Testis (tissue), 3 donors: ENCODE data around the gene ETFA. TPM values are rescaled to one million over a fixed set of nuclear protein-coding genes. Genes with fewer than 3 reads are reported as not detected.

Source experiments
- DNase-seq: peaks from one replicate; pipeline ENCODE4 v3.0.0-alpha.2; 2019
- H3K27ac ChIP-seq, 2 donors: fragments of 200-600 bp; sonication (generic); one replicate each; pipeline ENCODE4 v1.5.1; 2019
- H3K27me3 ChIP-seq: fragments of 200-600 bp; sonication (generic); one replicate; pipeline ENCODE4 v1.5.1; 2019
- H3K36me3 ChIP-seq: fragments of 200-600 bp; sonication (generic); one replicate; pipeline ENCODE4 v1.5.1; 2017; ENCODE audit warnings: low read depth; ENCODE audit errors: missing control alignments
- H3K4me1 ChIP-seq: fragments of 200-600 bp; sonication (generic); one replicate; pipeline ENCODE4 v1.5.1; 2019
- H3K4me3 ChIP-seq, 2 donors: fragments of 200-600 bp; sonication (generic); one replicate each; pipeline ENCODE4 v1.5.1; 2017 to 2019
- H3K9me3 ChIP-seq: fragments of 200-600 bp; sonication (generic); one replicate; pipeline ENCODE4 v1.5.1; 2017
- POLR2A ChIP-seq: fragments of 450-650 bp; IDR thresholded peaks from one replicate; pipeline ENCODE4 v1.6.1; 2017; ENCODE audit warnings: antibody characterized with exemption, mild to moderate bottlenecking, moderate library complexity
- WGBS, 2 donors: methylation state at CpG; one replicate each; pipeline ENCODE4 v1.1.5; 2018; 5-methylcytosine and 5-hydroxymethylcytosine counted together
- intact Hi-C: fragments of 100-400 bp; cut with DNase I; formaldehyde crosslinking; loops from one replicate; pipeline ENCODE4 v1.15.1; 2023; ENCODE audit warnings: low total_unique reads
- polyA plus RNA-seq: library from polyadenylated mRNA; stranded (reverse); fragments of 350-450 nt; fragmentation: Illumina TruSeq; extraction: RNeasy Lipid Tissue Mini Kit (QIAGEN cat#74804); gene quantifications from one replicate; pipeline ENCODE4 v1.2.3, GENCODE V29; 2014; ENCODE audit warnings: low read depth, low replicate concordance; ENCODE audit not compliant: insufficient read depth
- total RNA-seq, 2 donors: library from RNA; depleted of rRNA; stranded (reverse); fragments of >200 nt; gene quantifications; one replicate each; pipeline ENCODE4 v1.2.3, GENCODE V29; 2016
- TF ChIP-seq, protein P1 (sequence below), 3 experiments: fragments of 450-650 bp in 2 of 3; fragments of 200-600 bp in 1 of 3; sonication (generic) in 1 of 3; IDR thresholded peaks; one replicate each; pipeline ENCODE4 v1.5.1; 2016 to 2019; ENCODE audit warnings: antibody characterized with exemption in 3 of 3, mild to moderate bottlenecking in 2 of 3, moderate library complexity in 1 of 3

The ETFA gene
- total and polyA plus RNA-seq, 3 donors from 2014 or later, result 58.3 to 72.7 (median 72.1) TPM

DNA sequence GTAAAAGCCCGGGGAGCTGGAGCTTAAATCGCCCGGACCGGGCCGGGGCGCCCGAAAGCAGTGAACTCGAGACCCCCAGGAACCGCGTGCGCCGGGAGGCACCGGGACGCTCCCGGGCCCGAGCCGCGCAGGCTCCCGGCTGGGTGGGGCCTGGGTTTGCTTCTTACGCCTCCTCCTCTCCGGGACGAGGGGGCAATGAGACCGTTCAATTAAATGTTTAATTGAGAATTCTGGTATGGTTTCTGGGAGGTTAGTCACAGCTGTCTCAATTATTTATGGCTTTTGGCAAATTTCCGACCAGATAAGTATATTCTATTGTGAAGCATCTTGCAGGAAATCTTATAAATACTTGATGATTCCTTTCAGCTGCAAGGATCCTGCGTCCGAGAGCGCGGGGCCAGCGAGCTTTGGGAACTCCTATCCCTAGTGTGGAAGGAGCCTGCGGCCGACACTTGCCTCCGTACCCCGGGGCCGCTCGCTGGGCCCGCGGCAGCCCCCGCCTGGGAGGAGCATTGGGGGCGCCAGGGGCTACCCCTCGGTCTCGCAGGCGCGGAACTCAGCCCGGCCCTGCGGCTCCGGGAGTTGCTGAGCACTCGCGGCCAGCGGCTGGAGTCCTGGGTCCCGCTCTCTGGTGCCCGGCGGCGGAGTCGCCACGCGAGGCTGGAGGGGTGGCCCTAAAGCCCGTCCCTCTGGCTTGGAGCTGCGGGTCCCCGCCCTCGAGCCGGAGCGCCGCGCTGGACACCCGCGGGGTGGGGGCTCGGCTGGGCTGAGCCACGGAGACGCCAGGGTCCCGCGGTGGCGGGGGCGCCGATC lies 35.6 kb upstream of the ETFA start:
- H3K4me1 ChIP-seq, result no peaks in the 10 kb centered on the region
- H3K27ac ChIP-seq, result no peak overlapping the region
- DNase-seq, result no peak
- no peaks in the 10 kb centered on the region for H3K36me3 ChIP-seq
- 24 to 25% methylated on average over 51 to 54 of the region's 74 CpGs for WGBS, 2 donors
- H3K4me3 ChIP-seq, result peak overlapping the region; percentile 19 to 46
- no peaks in the 10 kb centered on the region for H3K27me3 ChIP-seq
- no peaks in the 10 kb centered on the region for H3K9me3 ChIP-seq
- TF ChIP-seq POLR2A, result no peak
- TF ChIP-seq, protein P1, sequence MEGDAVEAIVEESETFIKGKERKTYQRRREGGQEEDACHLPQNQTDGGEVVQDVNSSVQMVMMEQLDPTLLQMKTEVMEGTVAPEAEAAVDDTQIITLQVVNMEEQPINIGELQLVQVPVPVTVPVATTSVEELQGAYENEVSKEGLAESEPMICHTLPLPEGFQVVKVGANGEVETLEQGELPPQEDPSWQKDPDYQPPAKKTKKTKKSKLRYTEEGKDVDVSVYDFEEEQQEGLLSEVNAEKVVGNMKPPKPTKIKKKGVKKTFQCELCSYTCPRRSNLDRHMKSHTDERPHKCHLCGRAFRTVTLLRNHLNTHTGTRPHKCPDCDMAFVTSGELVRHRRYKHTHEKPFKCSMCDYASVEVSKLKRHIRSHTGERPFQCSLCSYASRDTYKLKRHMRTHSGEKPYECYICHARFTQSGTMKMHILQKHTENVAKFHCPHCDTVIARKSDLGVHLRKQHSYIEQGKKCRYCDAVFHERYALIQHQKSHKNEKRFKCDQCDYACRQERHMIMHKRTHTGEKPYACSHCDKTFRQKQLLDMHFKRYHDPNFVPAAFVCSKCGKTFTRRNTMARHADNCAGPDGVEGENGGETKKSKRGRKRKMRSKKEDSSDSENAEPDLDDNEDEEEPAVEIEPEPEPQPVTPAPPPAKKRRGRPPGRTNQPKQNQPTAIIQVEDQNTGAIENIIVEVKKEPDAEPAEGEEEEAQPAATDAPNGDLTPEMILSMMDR (IDR thresholded peaks at IDR 0.05), result no peak
- intact Hi-C loops, result no loop called here

- Histone ChIP-seq H3K9me3 (no peaks in the 10 kb centered on the region), H3K27me3 (no peaks in the 10 kb centered on the region), H3K36me3 (no peaks in the 10 kb centered on the region), H3K27ac (no peak overlapping the region), H3K4me3 (peak overlapping the region; percentile 19 to 46), H3K4me1 (peaks cover under 1% of the 10 kb centered on the region)
- intact Hi-C loops, result no loop called here
- no peak for DNase-seq
- WGBS, 2 donors, result 8 to 22% methylated on average over 25 to 65 of the region's 65 CpGs
- TF ChIP-seq, protein P1 (IDR thresholded peaks at IDR 0.05), result no peak
- TF ChIP-seq POLR2A, result no peak
Measured at GRCh38 chr15:76345880-76346668, 34.8 kb upstream of the ETFA start.

DNA sequence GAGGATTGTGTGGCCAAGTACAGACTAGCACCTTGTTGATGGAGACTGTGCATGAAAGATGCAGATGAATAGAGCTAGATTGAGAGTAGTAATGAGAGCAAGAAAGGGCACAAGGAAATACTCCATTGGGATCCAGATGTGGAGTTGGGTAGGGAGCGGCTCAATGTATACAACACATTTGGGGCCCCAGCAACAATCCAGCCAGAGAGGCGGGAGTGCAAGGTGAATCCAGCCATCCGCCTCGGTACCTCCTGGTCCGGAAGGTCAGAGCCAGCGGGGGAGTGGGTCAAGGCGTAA lies 34.3 kb upstream of the ETFA start:
- no peaks in the 10 kb centered on the region for H3K36me3 ChIP-seq
- no peak for DNase-seq
- peak overlapping the region in 1 of 2 donors; percentile 46 for H3K4me3 ChIP-seq
- no peaks in the 10 kb centered on the region for H3K9me3 ChIP-seq
- peaks cover 6% of the 10 kb centered on the region for H3K4me1 ChIP-seq
- no peak overlapping the region for H3K27ac ChIP-seq
- TF ChIP-seq POLR2A, result no peak
- H3K27me3 ChIP-seq, result no peaks in the 10 kb centered on the region
- 26 to 37% methylated on average over 7 of the region's 7 CpGs for WGBS, 2 donors
- intact Hi-C loops, result no loop called here

DNA sequence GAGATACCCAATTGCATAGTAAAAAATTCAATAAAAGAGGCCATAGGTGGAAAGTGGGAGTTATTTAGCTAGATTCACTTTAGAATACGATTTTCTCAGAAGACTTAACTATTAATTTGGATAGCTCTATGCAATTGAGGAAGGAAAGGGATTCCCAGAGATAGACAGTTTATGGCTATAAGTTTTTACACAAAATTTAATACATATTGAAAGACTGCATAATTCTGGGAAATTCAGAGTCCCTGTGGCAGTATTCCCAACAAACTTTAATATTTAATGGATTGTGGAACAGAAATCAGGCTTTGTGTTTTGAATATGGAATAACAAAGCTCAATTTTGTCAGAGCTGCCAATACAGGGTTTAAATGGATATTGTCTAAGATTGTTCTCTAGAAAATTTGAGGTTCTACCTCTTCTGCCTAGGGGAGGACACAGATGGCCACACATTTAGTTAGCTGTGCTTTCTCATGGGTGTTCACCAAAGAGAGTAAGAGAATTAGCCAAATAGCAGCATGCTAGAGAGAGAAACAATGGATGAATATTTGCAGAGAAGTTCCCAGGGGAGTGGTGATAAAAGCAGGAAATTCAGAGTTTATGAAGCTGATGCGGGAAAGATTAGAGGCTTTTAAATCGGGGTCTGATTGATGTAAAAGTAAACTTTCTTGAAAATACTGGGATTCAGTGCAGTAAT lies 33.8 kb upstream of the ETFA start:
- no peak for TF ChIP-seq POLR2A
- TF ChIP-seq, protein P1 (IDR thresholded peaks at IDR 0.05), result no peak
- no peaks in the 10 kb centered on the region for H3K36me3 ChIP-seq
- H3K9me3 ChIP-seq, result no peaks in the 10 kb centered on the region
- no peaks in the 10 kb centered on the region for H3K27me3 ChIP-seq
- WGBS, 2 donors, result 38 to 41% methylated on average over 3 of the region's 3 CpGs
- intact Hi-C loops, result no loop called here
- no peak overlapping the region for H3K4me3 ChIP-seq
- H3K27ac ChIP-seq, result no peak overlapping the region
- H3K4me1 ChIP-seq, result peaks cover 9% of the 10 kb centered on the region
- DNase-seq, result no peak
